Bronchial epithelial cell (primary cell): ENCODE data around the gene TSPO. TPM values are rescaled to one million over a fixed set of nuclear protein-coding genes. Genes with fewer than 3 reads are reported as not detected.

ENCODE experiments used
- DNase-seq: peaks from one replicate; pipeline ENCODE4 v3.0.0-alpha.2; 2010; ENCODE audit warnings: low read depth
- FAIRE-seq: peaks from 2 replicates; lab custom pipeline; 2011; peaks lifted over from hg19 to GRCh38; lab: Jason Lieb, UNC
- H3K27me3 ChIP-seq: 2 replicates; pipeline ENCODE4 v1.5.1; 2011; ENCODE audit warnings: low read length; ENCODE audit not compliant: control insufficient read depth, insufficient read depth
- H3K36me3 ChIP-seq: 2 replicates; pipeline ENCODE4 v1.5.1; 2011; ENCODE audit warnings: low read length; ENCODE audit not compliant: control insufficient read depth, insufficient read depth
- H3K4me3 ChIP-seq: 2 replicates; pipeline ENCODE4 v1.5.1; 2011; ENCODE audit warnings: mild to moderate bottlenecking, low read depth, low read length, control low read depth
- total RNA-seq: library from RNA; depleted of rRNA; stranded (reverse); fragments of >200 nt; gene quantifications from 2 replicates; pipeline ENCODE4 v1.2.1, GENCODE V29; 2014
- TF ChIP-seq, protein P1 (sequence below): IDR thresholded peaks from 2 replicates; pipeline ENCODE4 v1.5.1; 2011; ENCODE audit warnings: mild to moderate bottlenecking, moderate library complexity, low read length, control low read depth, inconsistent platforms; ENCODE audit not compliant: insufficient read depth, severe bottlenecking

Gene TSPO
- total RNA-seq, 1 donor from 2014 or later, result 419 TPM

DNA sequence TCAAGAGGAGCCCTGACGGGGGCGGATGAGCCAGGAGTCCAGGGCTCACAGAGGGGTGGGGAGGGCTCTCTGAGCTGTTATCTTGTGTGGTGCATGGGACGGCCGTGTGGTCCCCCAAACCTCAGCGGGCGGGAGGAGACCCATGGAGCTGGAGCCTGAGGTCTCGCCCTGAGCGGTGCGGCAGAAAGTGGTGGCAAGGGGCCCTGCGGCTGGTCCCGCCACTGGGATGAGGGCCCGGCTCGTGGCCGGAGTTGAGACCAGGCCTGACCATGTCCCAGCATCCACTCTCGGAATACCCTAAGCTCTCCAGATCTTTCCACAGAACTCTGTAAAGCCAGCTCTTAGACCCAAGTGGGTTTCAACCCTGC, 58.1 kb downstream of the TSPO start:
- Histone ChIP-seq H3K27me3 (peaks cover 3% of the 10 kb centered on the region), H3K36me3 (no peaks in the 10 kb centered on the region), H3K4me3 (no peak overlapping the region)
- FAIRE-seq, result no peak
- TF ChIP-seq, protein P1, sequence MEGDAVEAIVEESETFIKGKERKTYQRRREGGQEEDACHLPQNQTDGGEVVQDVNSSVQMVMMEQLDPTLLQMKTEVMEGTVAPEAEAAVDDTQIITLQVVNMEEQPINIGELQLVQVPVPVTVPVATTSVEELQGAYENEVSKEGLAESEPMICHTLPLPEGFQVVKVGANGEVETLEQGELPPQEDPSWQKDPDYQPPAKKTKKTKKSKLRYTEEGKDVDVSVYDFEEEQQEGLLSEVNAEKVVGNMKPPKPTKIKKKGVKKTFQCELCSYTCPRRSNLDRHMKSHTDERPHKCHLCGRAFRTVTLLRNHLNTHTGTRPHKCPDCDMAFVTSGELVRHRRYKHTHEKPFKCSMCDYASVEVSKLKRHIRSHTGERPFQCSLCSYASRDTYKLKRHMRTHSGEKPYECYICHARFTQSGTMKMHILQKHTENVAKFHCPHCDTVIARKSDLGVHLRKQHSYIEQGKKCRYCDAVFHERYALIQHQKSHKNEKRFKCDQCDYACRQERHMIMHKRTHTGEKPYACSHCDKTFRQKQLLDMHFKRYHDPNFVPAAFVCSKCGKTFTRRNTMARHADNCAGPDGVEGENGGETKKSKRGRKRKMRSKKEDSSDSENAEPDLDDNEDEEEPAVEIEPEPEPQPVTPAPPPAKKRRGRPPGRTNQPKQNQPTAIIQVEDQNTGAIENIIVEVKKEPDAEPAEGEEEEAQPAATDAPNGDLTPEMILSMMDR, result no peak
- no peak for DNase-seq

DNA sequence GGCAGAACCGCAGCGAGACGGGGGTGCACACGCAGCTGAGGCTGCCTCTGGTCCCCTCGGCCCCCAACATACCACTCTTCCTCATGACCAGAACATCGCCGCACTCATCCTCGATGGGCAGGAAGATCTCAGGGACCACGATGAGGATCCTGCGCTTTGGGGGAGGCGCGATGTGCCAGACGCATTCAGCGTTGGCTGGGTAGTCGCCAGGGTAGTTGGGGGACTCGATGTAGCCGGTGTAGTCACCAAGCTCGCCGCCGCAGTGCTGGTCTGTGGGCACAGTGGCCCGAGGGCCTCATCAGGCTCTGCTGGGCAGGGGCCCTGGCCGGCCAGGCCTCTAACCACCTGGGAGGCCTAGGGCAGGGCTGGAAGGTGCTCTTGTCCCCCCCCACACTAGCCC, 58.6 kb downstream of the TSPO start:
- DNase-seq (no peak), FAIRE-seq (no peak)
- TF ChIP-seq, protein P1, result no peak
- Histone ChIP-seq H3K4me3 (no peak overlapping the region), H3K27me3 (peaks cover 3% of the 10 kb centered on the region), H3K36me3 (no peaks in the 10 kb centered on the region)

DNA sequence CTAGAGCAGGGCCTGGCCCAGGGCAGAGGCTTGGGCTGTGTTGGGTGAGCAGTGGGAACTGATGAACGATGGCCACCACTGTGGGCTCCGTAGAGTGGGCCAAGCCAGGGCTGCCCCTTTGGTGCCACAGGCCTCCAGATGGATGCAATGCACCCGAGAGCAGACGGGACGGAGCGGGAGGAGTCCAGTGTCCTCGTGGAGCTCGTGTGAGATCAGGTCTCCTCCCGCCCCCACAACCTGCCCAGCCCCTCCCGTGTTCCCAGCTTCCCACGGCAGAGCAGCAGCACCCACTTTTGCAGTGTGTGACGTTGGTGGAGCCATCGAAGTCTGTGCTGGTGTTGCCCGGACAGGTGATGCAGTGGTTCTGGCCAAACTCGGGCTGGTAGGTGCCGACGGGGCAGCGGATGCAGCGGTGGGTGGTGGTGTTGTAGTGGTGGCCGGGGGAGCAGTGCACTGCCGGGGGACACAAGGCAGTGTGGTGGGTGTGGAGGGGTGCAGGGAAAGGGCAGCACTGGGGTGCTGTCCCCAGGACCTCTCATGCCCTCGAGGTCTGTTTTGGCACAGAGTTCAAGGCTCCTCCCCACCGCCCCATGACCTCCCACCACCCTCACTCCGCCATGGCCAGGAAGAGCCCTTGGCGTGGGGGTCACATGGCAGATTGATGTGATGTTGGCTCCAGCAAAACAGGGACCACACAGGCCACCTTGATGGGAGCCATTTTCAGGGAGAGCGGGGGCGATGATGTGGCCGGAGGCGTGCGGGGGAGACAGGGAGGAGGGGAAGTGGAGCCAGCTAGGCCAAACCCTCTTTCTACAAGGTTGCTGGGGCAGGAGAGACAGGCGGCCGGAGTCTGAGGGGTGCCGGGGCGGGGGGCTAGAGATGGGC, 59.5 kb downstream of the TSPO start:
- FAIRE-seq, result no peak
- Histone ChIP-seq H3K4me3 (no peak overlapping the region), H3K27me3 (peaks cover 3% of the 10 kb centered on the region), H3K36me3 (no peaks in the 10 kb centered on the region)
- TF ChIP-seq, protein P1, result no peak
- DNase-seq, result no peak

DNA sequence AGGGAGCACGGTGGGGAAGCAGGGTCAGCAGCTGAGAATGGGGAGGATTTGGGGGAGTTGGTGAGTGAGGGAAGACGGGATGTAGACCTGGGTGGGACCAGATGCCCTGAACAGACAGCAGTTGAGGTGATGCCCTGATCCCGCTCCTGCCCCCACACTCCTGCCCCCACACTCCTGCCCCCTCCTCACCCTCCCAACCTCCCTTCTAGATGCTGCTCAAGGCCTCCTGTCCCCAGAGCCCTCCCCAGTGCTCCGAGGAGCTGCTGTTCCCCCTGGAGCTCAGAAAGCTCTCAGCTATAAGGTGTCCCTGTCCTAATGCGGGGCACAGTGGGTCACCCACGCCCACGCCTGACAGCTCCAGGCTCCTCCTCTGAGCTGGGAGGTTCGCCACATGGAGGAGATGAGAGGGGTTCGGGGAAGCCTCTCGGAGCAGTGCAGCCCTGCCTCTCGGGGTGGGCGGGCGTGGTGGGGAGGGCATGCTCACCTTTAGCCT, 60.6 kb downstream of the TSPO start:
- H3K4me3 ChIP-seq, result no peak overlapping the region
- TF ChIP-seq, protein P1, result no peak
- H3K36me3 ChIP-seq, result no peaks in the 10 kb centered on the region
- no peak for FAIRE-seq
- DNase-seq, result no peak
- H3K27me3 ChIP-seq, result peaks cover 3% of the 10 kb centered on the region

DNA sequence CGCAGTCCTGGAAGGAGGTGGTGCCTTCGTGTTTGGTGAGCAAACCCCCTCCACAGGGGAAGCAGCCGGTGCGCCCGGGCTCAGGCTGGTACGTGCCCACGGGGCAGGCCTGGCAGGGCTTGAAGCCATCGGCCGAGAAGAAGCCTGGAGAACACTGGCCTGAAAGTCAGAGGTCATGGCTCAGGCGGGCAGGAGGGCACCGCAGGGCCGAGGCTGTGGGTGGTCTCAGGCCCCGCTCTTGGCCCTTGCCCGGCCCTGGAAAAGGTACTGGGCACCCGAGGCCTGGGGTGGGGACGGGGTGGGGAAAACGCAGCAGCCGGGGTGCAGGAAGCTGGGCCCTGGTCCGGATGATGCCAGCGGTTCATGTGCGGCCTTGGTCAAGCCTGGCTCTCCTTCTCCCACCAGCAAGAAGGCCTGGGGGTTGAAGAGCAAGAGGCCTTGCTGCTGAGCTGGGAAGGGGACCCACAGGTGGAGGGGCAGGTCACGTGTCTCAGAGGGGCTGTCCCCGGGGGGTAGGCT, 61.1 kb downstream of the TSPO start:
- Histone ChIP-seq H3K36me3 (no peaks in the 10 kb centered on the region), H3K4me3 (no peak overlapping the region), H3K27me3 (peaks cover 3% of the 10 kb centered on the region)
- TF ChIP-seq, protein P1, result no peak
- no peak for DNase-seq
- no peak for FAIRE-seq

Other genes starting within 250 kb of the TSPO start
- 49.8 and 68.9 TPM in 2 replicates for gene PACSIN2, start 136.4 kb upstream of the TSPO start, total RNA-seq
- gene TTLL1, start 62.2 kb upstream of the TSPO start, total RNA-seq, result 6.3 and 11.1 TPM in 2 replicates
- gene BIK, start 40.8 kb upstream of the TSPO start, total RNA-seq, result 56.8 and 66.6 TPM in 2 replicates
- 10.6 and 11.8 TPM in 2 replicates for gene MCAT, start 8.2 kb upstream of the TSPO start, total RNA-seq
- 35.1 and 53.7 TPM in 2 replicates for gene TTLL12, start 35.6 kb downstream of the TSPO start, total RNA-seq
- under 0.01 TPM in 1 of 2 replicates, not detected in the other for gene SCUBE1, start 191.8 kb downstream of the TSPO start, total RNA-seq